ENCODE results near the gene BCL2. TPM values are rescaled to one million over a fixed set of nuclear protein-coding genes. Genes with fewer than 3 reads are reported as not detected.

Gene BCL2
- total RNA-seq, 1 donor from 2014 or later: 9.3 TPM

DNA sequence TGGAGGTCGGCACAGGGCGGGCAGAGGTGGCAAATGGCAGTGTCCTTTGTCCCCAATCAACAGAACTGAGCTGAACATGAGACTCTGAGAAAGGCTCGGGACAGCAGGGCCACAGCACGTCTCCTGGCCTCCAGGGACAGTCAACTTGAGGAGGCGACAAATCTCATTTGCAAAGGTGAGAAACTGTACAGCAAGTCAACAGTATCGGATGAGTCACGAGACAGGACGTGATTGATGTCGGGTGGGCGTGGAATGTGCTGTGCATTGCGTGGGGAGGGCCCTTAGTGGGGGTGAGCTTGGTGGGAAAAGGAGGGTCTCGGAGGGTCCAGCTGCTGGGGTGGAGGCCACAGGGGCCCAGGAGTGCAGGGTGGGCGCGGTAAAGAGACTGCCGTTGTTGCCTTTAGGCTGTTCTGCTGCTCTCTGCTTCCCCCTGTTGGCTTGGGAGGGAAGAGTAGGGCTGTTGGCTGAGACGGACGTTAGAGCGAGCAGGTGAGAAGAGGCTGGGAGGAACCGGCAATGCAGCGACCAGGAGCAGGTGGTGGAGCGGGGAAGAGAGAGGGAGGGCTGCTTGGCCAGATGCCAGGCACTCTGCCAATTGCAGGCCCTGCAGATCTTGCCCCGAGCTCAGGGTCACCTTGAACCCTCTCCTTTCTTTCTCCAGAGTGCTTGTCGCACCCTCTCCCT, 164.3 kb downstream of the BCL2 start:
- Mint-ChIP-seq H3K9me3 (no peaks in the 10 kb centered on the region), H3K27ac (no peak overlapping the region), H3K27me3 (ENCODE audit: low read depth) (peaks cover 25% of the 10 kb centered on the region), H3K4me1 (peaks cover 39% of the 10 kb centered on the region), H3K36me3 (no peaks in the 10 kb centered on the region), H3K4me3 (peak overlapping the region; percentile 32)
- TF ChIP-seq CTCF (IDR thresholded peaks at IDR 0.05; ENCODE audit: unreplicated experiment): peak; percentile 44
- peak; percentile 49 to 81 for DNase-seq (ENCODE audit: low spot score in 2 of 2, unreplicated experiment in 2 of 2)

DNA sequence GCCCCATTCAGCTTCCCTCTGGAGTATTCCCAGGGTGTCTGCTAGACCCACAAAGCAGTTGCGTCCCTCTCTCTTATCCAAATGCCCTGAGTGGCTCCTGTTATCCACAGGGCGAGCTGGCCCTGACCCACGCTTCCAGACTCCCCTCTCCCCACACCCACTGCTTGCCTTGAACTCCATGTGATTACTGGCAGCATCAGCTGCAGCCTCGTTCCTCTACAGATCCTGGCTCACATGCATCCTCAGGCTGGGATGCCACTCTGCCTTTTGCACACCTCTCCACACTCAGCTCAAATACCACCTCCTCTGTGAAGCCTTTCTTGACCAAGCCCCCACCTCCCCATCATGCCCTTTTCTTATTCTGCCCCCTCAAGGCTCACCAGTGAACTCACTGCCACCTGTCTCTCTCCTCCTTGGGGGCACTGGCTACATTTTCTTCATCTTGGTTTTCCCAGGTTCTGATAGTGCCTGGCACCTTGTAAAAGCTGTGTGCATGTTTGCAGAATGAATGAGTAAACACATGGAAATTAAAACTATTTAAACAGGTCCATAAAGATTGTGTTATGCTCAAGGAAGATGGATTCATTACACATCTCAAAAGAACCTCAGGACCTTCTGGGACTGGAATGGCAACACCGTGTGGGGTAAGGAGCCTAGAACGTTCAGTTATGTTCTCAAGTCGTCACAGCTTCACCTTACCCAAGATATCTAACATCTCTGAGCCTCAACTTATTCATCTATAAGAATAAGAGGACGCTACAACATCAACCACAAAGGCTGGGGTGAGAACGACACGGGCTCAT, 165.0 kb downstream of the BCL2 start:
- no peak overlapping the region for H3K27ac Mint-ChIP-seq
- no peak for DNase-seq (ENCODE audit: low spot score in 2 of 2, unreplicated experiment in 2 of 2)
- no peak for TF ChIP-seq CTCF (IDR thresholded peaks at IDR 0.05; ENCODE audit: unreplicated experiment)
- H3K9me3 Mint-ChIP-seq: no peaks in the 10 kb centered on the region
- H3K4me3 Mint-ChIP-seq: no peak overlapping the region
- H3K27me3 Mint-ChIP-seq (ENCODE audit: low read depth): peaks cover 25% of the 10 kb centered on the region
- H3K4me1 Mint-ChIP-seq: peaks cover 31% of the 10 kb centered on the region
- no peaks in the 10 kb centered on the region for H3K36me3 Mint-ChIP-seq

GRCh38 chr18:63152791-63153190, 166.8 kb downstream of the BCL2 start:
- Mint-ChIP-seq H3K27me3 (ENCODE audit: low read depth) (peaks cover 25% of the 10 kb centered on the region), H3K4me3 (no peak overlapping the region), H3K4me1 (peaks cover 26% of the 10 kb centered on the region), H3K9me3 (no peaks in the 10 kb centered on the region), H3K36me3 (no peaks in the 10 kb centered on the region), H3K27ac (no peak overlapping the region)
- no peak for TF ChIP-seq CTCF (IDR thresholded peaks at IDR 0.05; ENCODE audit: unreplicated experiment)
- DNase-seq (ENCODE audit: low spot score in 2 of 2, unreplicated experiment in 2 of 2): no peak

- Mint-ChIP-seq H3K36me3 (no peaks in the 10 kb centered on the region), H3K4me1 (peaks cover 28% of the 10 kb centered on the region), H3K4me3 (no peak overlapping the region), H3K9me3 (no peaks in the 10 kb centered on the region), H3K27me3 (ENCODE audit: low read depth) (peaks cover 25% of the 10 kb centered on the region), H3K27ac (no peak overlapping the region)
- TF ChIP-seq CTCF (IDR thresholded peaks at IDR 0.05; ENCODE audit: unreplicated experiment): no peak
- DNase-seq (ENCODE audit: low spot score in 2 of 2, unreplicated experiment in 2 of 2): no peak
Observed at GRCh38 chr18:63152096-63152495, 167.5 kb downstream of the BCL2 start.

DNA sequence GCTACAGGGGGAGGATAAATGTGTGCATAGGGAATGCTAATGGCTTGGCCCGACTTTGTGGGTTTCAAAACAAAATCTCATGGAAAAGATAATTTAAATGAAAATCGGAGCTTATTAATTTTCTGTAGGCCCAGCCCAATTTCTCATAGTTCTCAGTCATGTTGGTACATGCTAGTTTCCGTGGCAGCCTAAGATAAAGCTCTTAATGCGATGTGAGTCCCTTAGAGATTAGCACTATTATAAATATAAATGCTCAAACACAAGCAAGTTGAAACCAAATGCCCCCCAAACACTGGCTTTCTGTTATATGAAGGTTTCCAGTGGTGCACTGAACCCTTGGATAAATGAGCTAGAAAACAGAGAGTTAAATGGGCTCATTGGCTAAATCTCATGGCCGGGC, 168.0 kb downstream of the BCL2 start:
- peaks cover 34% of the 10 kb centered on the region for H3K4me1 Mint-ChIP-seq
- no peaks in the 10 kb centered on the region for H3K9me3 Mint-ChIP-seq
- no peaks in the 10 kb centered on the region for H3K36me3 Mint-ChIP-seq
- TF ChIP-seq CTCF (IDR thresholded peaks at IDR 0.05; ENCODE audit: unreplicated experiment): no peak
- peaks cover 24% of the 10 kb centered on the region for H3K27me3 Mint-ChIP-seq (ENCODE audit: low read depth)
- no peak overlapping the region for H3K4me3 Mint-ChIP-seq
- H3K27ac Mint-ChIP-seq: no peak overlapping the region
- no peak for DNase-seq (ENCODE audit: low spot score in 2 of 2, unreplicated experiment in 2 of 2)

Data from mesothelial cell of epicardium (in vitro differentiated cells).